DMS 273 (cell line): Measurements from ENCODE around the gene BTBD9.

Experiments used
- DNase-seq: peaks from one replicate; lab custom pipeline; 2025; ENCODE audit not compliant: unreplicated experiment; lab: John Stamatoyannopoulos, UW

BTBD9 gene

GRCh38 chr6:38485488-38485887 lies 154.2 kb downstream of the BTBD9 start:
- DNase-seq: no peak

DNA sequence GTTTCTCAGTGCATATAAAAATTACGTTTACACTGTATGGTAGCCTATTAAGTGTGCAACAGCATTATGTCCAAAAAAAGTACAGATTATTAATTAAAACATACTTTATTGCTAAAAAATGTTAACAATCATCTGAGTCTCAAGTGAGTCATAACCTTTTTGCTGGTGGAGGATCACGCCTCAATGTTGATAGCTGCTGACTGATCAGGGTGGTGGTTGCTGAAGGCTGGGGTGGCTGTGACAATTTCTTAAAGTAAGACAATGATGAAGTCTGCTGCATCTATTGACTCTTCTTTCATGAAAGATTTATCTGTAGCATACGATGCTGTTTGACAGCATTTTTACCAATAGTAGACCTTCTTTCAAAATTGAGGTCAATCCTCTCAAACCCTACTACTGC lies 155.1 kb downstream of the BTBD9 start:
- no peak for DNase-seq

- no peak for DNase-seq
These were observed 156.2 kb downstream of the BTBD9 start for GRCh38 chr6:38483526-38483925.

DNA sequence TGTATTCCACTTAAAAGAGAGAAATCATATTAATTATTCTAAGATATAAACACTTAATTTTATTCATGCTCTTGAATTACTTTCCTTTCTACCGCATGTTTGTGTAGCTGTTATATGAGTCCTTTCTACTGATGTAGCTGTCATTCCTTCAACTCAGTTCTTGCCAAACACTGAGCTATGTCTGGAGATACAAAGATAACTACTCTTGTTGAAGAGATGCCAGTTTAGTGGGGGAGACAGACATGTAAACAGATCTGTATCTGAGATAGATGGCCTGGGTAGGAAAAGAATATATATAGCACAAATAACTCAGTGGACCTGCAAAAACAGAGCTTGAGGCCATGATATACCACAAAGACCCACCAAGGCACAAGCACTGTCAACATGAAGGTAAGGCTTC lies 157.3 kb downstream of the BTBD9 start:
- DNase-seq: no peak

- DNase-seq: no peak
These were observed 157.9 kb downstream of the BTBD9 start for GRCh38 chr6:38481851-38482250.

GRCh38 chr6:38481211-38481836 lies 158.4 kb downstream of the BTBD9 start:
- no peak for DNase-seq

- DNase-seq: no peak
These were observed 159.7 kb downstream of the BTBD9 start for GRCh38 chr6:38480036-38480435.

GRCh38 chr6:38479331-38479730 lies 160.4 kb downstream of the BTBD9 start:
- no peak for DNase-seq

DNA sequence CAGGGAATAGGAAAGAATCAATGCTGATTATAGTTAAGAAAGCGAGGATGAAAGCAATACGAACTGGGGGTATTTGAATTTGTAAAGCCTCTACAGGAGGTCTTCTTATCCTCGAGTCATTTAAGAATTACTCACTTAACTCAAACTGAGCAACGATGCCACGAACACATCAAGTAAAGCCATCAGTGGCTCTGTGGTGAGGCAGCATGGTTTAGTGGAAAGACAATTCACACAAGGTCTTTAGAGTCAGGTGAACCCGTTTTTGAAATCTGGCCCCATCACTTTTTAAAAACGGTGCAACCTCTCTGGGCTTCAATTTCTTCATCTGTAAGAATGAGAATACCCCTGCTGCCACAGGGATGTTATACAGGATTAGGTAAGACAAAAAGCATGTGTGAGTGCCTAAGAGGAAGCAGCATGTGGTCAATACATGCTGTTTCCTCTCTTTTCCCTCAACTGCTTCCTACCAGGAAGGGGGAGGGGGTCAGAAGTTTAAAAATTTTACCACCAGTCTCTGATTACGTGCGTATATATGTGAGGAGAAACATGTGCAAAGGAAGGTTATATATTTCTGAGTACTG lies 162.0 kb downstream of the BTBD9 start:
- no peak for DNase-seq

- DNase-seq: no peak
These were observed 162.8 kb downstream of the BTBD9 start for GRCh38 chr6:38476888-38477287.

GRCh38 chr6:38476141-38476540 lies 163.6 kb downstream of the BTBD9 start:
- no peak for DNase-seq

DNA sequence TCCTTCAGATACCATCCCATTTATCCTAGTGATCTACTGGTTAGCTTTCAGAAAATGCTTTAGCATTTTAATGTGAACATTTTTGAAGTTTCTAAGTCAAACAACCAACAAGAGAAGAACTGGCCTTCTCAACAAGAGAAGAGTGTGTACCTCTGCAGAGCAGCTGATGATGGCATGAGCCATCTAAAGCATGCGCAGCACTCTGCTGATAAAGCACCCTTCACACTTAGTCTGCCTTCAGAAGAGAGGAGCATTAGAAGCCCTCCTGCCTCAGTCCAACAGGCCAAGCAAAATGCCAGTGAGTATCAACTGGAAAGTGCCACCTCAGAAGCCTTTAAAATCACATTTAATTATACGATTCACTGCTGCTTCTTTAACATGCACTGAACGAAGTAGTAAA lies 169.2 kb downstream of the BTBD9 start:
- DNase-seq: no peak

GRCh38 chr6:38467566-38467965 lies 172.2 kb downstream of the BTBD9 start:
- no peak for DNase-seq

- no peak for DNase-seq
These were observed 179.5 kb downstream of the BTBD9 start for GRCh38 chr6:38460186-38460585.

DNA sequence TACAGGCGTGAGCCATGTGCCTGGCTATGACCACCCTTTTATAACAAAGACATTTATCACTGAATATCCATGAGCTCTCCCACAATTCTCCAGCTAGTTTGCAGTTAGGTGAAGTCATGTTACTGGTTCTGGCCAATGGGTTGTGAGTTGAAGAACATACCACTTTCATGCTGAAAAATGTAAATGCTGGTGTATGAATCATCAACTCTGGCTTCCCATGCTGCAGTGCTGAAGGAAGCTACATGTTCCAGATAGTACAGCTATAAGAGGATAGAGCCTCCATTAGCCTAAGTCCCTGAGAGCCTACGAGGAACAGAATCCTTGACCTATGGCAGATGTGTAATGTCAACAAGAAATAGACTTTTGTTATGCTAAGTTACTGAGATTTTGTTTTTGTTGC lies 180.4 kb downstream of the BTBD9 start:
- DNase-seq: no peak

DNA sequence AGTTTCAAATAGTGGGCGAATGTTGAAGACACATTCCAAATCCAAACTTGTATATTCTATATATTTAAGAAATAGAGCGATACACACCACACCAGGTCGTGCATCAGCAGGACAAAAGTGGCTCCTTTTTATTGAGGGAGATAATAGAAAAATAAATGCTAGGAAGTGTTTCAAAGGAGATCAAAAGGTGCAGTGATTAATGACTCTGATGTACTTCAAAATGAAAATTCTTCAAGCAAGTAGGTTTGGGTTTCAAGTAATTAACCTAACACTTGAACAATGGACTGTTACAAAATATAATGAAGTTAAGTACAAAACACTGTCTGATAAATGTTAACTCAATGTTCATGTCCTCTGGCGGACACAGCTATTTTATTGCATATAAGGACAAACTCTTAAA lies 185.9 kb downstream of the BTBD9 start:
- DNase-seq: no peak

- no peak for DNase-seq
These were observed 186.7 kb downstream of the BTBD9 start for GRCh38 chr6:38452816-38453660.

GRCh38 chr6:38450717-38451116 lies 189.0 kb downstream of the BTBD9 start:
- DNase-seq: no peak

GRCh38 chr6:38445925-38446324 lies 193.8 kb downstream of the BTBD9 start:
- no peak for DNase-seq

DNA sequence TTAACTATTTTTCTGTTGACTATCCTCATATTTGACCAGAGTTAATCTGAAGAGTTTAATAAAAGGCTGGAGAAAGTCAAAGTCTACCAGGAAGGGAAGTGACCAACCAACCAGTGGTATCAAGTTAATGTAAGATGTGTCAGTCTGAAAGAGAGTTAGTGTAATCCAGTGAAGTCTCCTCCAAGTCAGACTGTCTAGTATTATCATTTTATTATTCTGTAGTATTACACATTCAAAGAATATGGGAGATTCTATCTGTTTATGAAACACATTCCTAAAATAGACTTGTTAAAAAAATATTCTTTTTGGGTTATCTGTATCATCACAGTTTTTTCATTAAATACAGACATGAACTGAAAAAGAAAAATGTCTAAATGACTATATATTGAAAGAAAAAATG lies 194.4 kb downstream of the BTBD9 start:
- no peak for DNase-seq

DNA sequence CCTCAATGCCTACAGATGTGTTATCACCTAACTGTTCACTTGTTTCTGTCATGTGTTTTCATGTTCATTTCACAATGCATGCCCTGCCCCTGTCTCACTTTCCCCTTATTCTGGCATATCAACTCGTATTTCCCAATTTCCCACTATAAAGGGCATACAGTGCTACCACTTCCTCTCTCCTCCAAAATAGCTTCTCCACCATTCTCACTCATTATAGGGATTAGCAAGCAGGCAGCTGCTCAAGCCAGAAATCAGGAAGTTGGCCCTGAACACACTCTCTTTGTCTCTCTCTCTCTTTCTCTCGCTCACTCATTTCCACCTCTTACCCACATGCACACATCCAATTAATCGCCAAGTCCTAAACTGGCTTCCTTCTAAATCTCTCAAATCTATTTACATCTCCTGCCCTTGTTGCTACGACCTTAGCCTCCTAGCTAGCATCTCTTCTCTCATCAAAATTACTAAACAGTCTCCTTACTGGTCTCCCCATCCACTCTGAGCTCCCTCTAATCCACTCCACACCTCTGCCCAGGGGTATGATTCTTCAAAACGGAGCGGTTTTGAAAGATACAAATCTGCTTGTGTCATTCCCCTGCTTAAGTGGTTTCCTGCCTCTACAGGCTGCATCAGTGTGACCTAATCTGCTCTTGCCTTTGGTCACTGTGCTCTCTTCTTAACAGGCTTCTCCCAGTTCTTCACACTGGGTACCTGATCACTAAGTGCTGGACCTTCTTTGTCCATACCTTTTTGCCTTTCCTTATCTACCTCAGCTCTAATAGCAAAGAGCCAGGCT lies 196.2 kb downstream of the BTBD9 start:
- DNase-seq: no peak

GRCh38 chr6:38438097-38438496 lies 201.6 kb downstream of the BTBD9 start:
- no peak for DNase-seq
